Heart right ventricle (tissue), 16 donors: Measurements from ENCODE around the gene TIMM8B. TPM values are rescaled to one million over a fixed set of nuclear protein-coding genes. Genes with fewer than 3 reads are reported as not detected.
A peak's percentile ranks its signal among the peaks of the same experiment; 100 is the strongest.

Source experiments
- ATAC-seq, 8 donors: fragments of 200-7000 bp; cut with Tn5 transposase; one replicate each; pipeline ENCODE4 v1.9.1; 2020; ENCODE audit warnings: mild to moderate bottlenecking in 8 of 8, moderate library complexity in 8 of 8, moderate number of reproducible peaks in 1 of 8
- DNase-seq, 2 donors: peaks; one replicate each; pipeline ENCODE4 v3.0.0-alpha.2; 2020
- H3K27ac ChIP-seq, 10 donors: fragments of 200-600 bp; sonication (generic) in 2 of 10; one replicate each; pipeline versions ENCODE4 v1.5.0 to v1.8.0; 2020 to 2022; ENCODE audit warnings: mild to moderate bottlenecking in 3 of 10
- H3K27me3 ChIP-seq, 7 donors: fragments of 200-600 bp; one replicate each; pipeline ENCODE4 v1.8.0; 2021 to 2022; ENCODE audit warnings: mild to moderate bottlenecking in 2 of 7
- H3K36me3 ChIP-seq, 9 donors: fragments of 200-600 bp; sonication (generic) in 1 of 9; one replicate each; pipeline versions ENCODE4 v1.5.0 to v1.8.0; 2020 to 2022; ENCODE audit warnings: mild to moderate bottlenecking in 2 of 9
- H3K4me1 ChIP-seq, 9 donors: fragments of 200-600 bp; sonication (generic) in 1 of 9; one replicate each; pipeline versions ENCODE4 v1.5.0 to v1.8.0; 2020 to 2022; ENCODE audit warnings: mild to moderate bottlenecking in 4 of 9
- H3K4me3 ChIP-seq, 10 donors: fragments of 200-600 bp; sonication (generic) in 2 of 10; one replicate each; pipeline versions ENCODE4 v1.5.0 to v1.8.0; 2020 to 2022; ENCODE audit warnings: mild to moderate bottlenecking in 7 of 10, moderate library complexity in 2 of 10
- H3K9me3 ChIP-seq, 11 donors: fragments of 200-600 bp in 10 of 11; sonication (generic) in 2 of 11; one replicate each; pipeline versions ENCODE4 v1.5.0 to v1.8.0; 2013 to 2022; ENCODE audit warnings: mild to moderate bottlenecking in 2 of 11, control low read depth in 1 of 11, moderate library complexity in 1 of 11
- CTCF ChIP-seq, 9 donors: fragments of 200-600 bp; sonication (generic) in 2 of 9; IDR thresholded peaks; one replicate each; pipeline versions ENCODE4 v1.5.0 to v1.8.0; 2021 to 2022; ENCODE audit warnings: antibody characterized with exemption in 9 of 9, mild to moderate bottlenecking in 5 of 9, moderate library complexity in 1 of 9
- WGBS, 2 donors: extraction: QIAGEN DNeasy Blood & Tissue Kit; methylation state at CpG; one replicate each; pipeline ENCODE4 v1.1.7; 2013; ENCODE audit warnings: inconsistent platforms in 1 of 2; 5-methylcytosine and 5-hydroxymethylcytosine counted together
- intact Hi-C, 10 donors: fragments of 100-400 bp; cut with DNase I; formaldehyde crosslinking; loops; one replicate each; pipeline versions ENCODE4 v1.11.1 to v1.14.2; 2022
- polyA plus RNA-seq, 2 donors: library from polyadenylated mRNA; stranded (reverse); fragments of 200-250 nt; gene quantifications; one replicate each; pipeline ENCODE4 v1.2.3, GENCODE V29; 2013
- total RNA-seq, 10 donors: library from RNA; stranded (reverse); fragmentation: NEBNext Ultra II Directional in 3 of 10; extraction: Animal tissue kit (Norgen Biotek cat#: 25700) in 3 of 10; gene quantifications; one replicate each; pipeline versions ENCODE4 v1.2.1 to v1.2.4, GENCODE V29; 2021 to 2023
- donor health status: Arrhythmogenic right ventricular cardiomyopathy.
- donor health status: ischemic (EF 13 %, LVEDD 7.1; RV severe dilation, severe dysfunction).
- donor health status: healthy with polysubstance abuse.
- donor health status: DM: no; HTN: yes; CAD: no.
- donor health status: DM: no; HTN: no; CAD: no.
- donor health status: ischemic (EF 25% LVEDD 6.9; RV normal size, moderate dysfunction).
- donor health status: ischemic (EF 25% LVEDD 5.7; RV mildly dilated, moderate dysfunction).
- donor health status: healthy.
- donor health status: DM: yes; HTN: yes; CAD: no.
- donor health status: Ischemic cardiomyopathy.
- donor health status: ischemic (EF 35%, LVEDD 5.7; RV mildly dilated, moderate dysfunction).
- donor health status: nonischemic (EF 11% LVEDD 7.7; RV severe dilation, severe dysfunction).
- donor health status: DM: yes; HTN: yes; CAD: no.
- donor health status: PGD.
- donor health status: ischemic (EF 29% LVEDD 5.4; RV normal size, mild dysfunction).
- donor health status: nonischemic (EF 23%, LVEDD 6.1; RV moderate dilation, normal function).

The TIMM8B gene
- total and polyA plus RNA-seq, 12 donors = 142 to 194 (median 168) TPM

- Histone ChIP-seq H3K36me3 (peaks cover 0 to 77% (median 65%) of the 10 kb centered on the region in 9 donors), H3K4me1 (peaks cover 3 to 68% (median 36%) of the 10 kb centered on the region in 9 donors), H3K9me3 (no peaks in the 10 kb centered on the region), H3K27ac (peak overlapping the region; percentile 69 to 95 (median 88)), H3K4me3 (peak overlapping the region; percentile 71 to 94 (median 84)), H3K27me3 (no peaks in the 10 kb centered on the region)
- intact Hi-C loops = loop anchor here in 6 of 10 donors (1.0 to 10.0 kb wide), 6 partner anchors 12 to 211 kb away; partner anchors contain the start of genes CFAP68 (in 3 of the 6), FDXACB1 (in 3 of the 6), ALG9 (in 2 of the 6) and DIXDC1 (in 2 of the 6)
- WGBS, 2 donors = 4% methylated on average over 19 of the region's 19 CpGs
- ATAC-seq (peak in 7 of 8 donors; percentile 29 to 54 (median 35)), DNase-seq (no peak)
- no peak for TF ChIP-seq CTCF (IDR thresholded peaks at IDR 0.05)
These were observed 634 bp downstream of the TIMM8B start for GRCh38 chr11:112085822-112086421.

- intact Hi-C loops = loop anchor here in 4 of 10 donors (10.0 kb wide), 3 partner anchors 148 to 208 kb away; partner anchors contain the start of genes ALG9 (in 2 of the 4), CFAP68 (in 2 of the 4), DIXDC1 (in 2 of the 4) and FDXACB1 (in 2 of the 4)
- no peaks in the 10 kb centered on the region for H3K27me3 ChIP-seq
- WGBS, 2 donors = 63 to 69% methylated on average over 4 of the region's 4 CpGs
- ATAC-seq (peak in 4 of 8 donors; percentile 29 to 41 (median 31)), DNase-seq (peak in 1 of 2 donors; percentile 9)
- peaks cover 0 to 40% (median 16%) of the 10 kb centered on the region in 9 donors for H3K4me1 ChIP-seq
- TF ChIP-seq CTCF (IDR thresholded peaks at IDR 0.05) = no peak
- H3K36me3 ChIP-seq = peaks cover 0 to 77% (median 63%) of the 10 kb centered on the region in 9 donors
- H3K9me3 ChIP-seq = no peaks in the 10 kb centered on the region
- H3K27ac ChIP-seq = peak overlapping the region in 8 of 10 donors; percentile 2 to 72 (median 61)
- H3K4me3 ChIP-seq = no peak overlapping the region
These were observed 3.8 kb downstream of the TIMM8B start for GRCh38 chr11:112082729-112083128.

- DNase-seq (peak; percentile 63 to 82), ATAC-seq (peak; percentile 86 to 96 (median 94))
- Histone ChIP-seq H3K27me3 (no peaks in the 10 kb centered on the region), H3K27ac (peak within 1 kb of the TSS; percentile 81 to 95 (median 90)), H3K4me1 (peaks cover 0 to 35% (median 20%) of the 10 kb centered on the region in 9 donors), H3K4me3 (peak within 1 kb of the TSS; percentile 68 to 93 (median 83)), H3K36me3 (peaks cover 0 to 39% (median 9%) of the 10 kb centered on the region in 9 donors), H3K9me3 (no peaks in the 10 kb centered on the region)
- WGBS, 2 donors = 0 to 1% methylated on average over 43 of the region's 43 CpGs
- peak in 2 of 9 donors; percentile 13 to 21 for TF ChIP-seq CTCF (IDR thresholded peaks at IDR 0.05)
- intact Hi-C loops = loop anchor here in 2 of 10 donors (1.0 to 5.0 kb wide), 2 partner anchors 12 to 47 kb away; partner anchors contain the start of genes DLAT (in 1 of the 2), SDHD (in 1 of the 2) and TIMM8B (in 1 of the 2)
These were observed 12.4 kb downstream of the TIMM8B start, which contains the start of the genes NKAPD1 and PIH1D2 for GRCh38 chr11:112073941-112074811. TSS of gene NKAPD1 (plus strand) at chr11:112074299. CDS start at chr11:112075575, 1,276 bp downstream. TSS of gene PIH1D2 (minus strand) at chr11:112074017. CDS start at chr11:112073174, 843 bp downstream.

GRCh38 chr11:112062923-112063322 is 23.6 kb downstream of the TIMM8B start:
- Histone ChIP-seq H3K27ac (no peak overlapping the region), H3K4me3 (no peak overlapping the region), H3K4me1 (no peaks in the 10 kb centered on the region), H3K27me3 (no peaks in the 10 kb centered on the region), H3K36me3 (peaks cover 0 to 73% (median 25%) of the 10 kb centered on the region in 9 donors), H3K9me3 (no peaks in the 10 kb centered on the region)
- 75 to 78% methylated on average over 1 of the region's 1 CpG for WGBS, 2 donors
- TF ChIP-seq CTCF (IDR thresholded peaks at IDR 0.05) = no peak
- no peak for DNase-seq
- intact Hi-C loops = no loop called here
- ATAC-seq = no peak
